Endothelial cell (in vitro differentiated cells): ENCODE measurements around the gene CCDC68. TPM values are rescaled to one million over a fixed set of nuclear protein-coding genes. Genes with fewer than 3 reads are reported as not detected.

Experiments
- DNase-seq: peaks from one replicate; pipeline ENCODE4 v3.0.0; 2021; ENCODE audit warnings: low spot score
- H3K27ac Mint-ChIP-seq: one replicate; pipeline ENCODE4 v1.8.0; 2021; ENCODE audit warnings: mixed read lengths, inconsistent platforms; ENCODE audit not compliant: unreplicated experiment
- H3K27me3 Mint-ChIP-seq: one replicate; pipeline ENCODE4 v1.8.0; 2021; ENCODE audit warnings: mild to moderate bottlenecking, moderate library complexity, mixed read lengths, inconsistent platforms; ENCODE audit not compliant: unreplicated experiment
- H3K36me3 Mint-ChIP-seq: one replicate; pipeline ENCODE4 v1.8.0; 2021; ENCODE audit warnings: mild to moderate bottlenecking, low read depth, mixed read lengths, inconsistent platforms; ENCODE audit not compliant: unreplicated experiment
- H3K4me1 Mint-ChIP-seq: one replicate; pipeline ENCODE4 v1.8.0; 2021; ENCODE audit warnings: mild to moderate bottlenecking, mixed read lengths, inconsistent platforms; ENCODE audit not compliant: unreplicated experiment
- H3K4me3 Mint-ChIP-seq: one replicate; pipeline ENCODE4 v1.8.0; 2021; ENCODE audit warnings: mild to moderate bottlenecking, mixed read lengths, inconsistent platforms; ENCODE audit not compliant: unreplicated experiment
- H3K9me3 Mint-ChIP-seq: one replicate; pipeline ENCODE4 v1.8.0; 2021; ENCODE audit warnings: mixed read lengths, inconsistent platforms; ENCODE audit not compliant: unreplicated experiment
- total RNA-seq: library from RNA; stranded (reverse); fragmentation: NEBNext Ultra II Directional; extraction: Animal tissue kit (Norgen Biotek cat#: 25700); gene quantifications from one replicate; pipeline ENCODE4 v1.2.1, GENCODE V29; 2021; ENCODE audit not compliant: unreplicated experiment
- TF ChIP-seq, protein P1 (sequence below): fragments of 200-600 bp; sonication (generic); IDR thresholded peaks from one replicate; pipeline ENCODE4 v1.5.0; 2021; ENCODE audit warnings: antibody characterized with exemption; ENCODE audit not compliant: unreplicated experiment

CCDC68 gene
- total RNA-seq, 1 donor from 2014 or later, result 0.87 TPM

DNA sequence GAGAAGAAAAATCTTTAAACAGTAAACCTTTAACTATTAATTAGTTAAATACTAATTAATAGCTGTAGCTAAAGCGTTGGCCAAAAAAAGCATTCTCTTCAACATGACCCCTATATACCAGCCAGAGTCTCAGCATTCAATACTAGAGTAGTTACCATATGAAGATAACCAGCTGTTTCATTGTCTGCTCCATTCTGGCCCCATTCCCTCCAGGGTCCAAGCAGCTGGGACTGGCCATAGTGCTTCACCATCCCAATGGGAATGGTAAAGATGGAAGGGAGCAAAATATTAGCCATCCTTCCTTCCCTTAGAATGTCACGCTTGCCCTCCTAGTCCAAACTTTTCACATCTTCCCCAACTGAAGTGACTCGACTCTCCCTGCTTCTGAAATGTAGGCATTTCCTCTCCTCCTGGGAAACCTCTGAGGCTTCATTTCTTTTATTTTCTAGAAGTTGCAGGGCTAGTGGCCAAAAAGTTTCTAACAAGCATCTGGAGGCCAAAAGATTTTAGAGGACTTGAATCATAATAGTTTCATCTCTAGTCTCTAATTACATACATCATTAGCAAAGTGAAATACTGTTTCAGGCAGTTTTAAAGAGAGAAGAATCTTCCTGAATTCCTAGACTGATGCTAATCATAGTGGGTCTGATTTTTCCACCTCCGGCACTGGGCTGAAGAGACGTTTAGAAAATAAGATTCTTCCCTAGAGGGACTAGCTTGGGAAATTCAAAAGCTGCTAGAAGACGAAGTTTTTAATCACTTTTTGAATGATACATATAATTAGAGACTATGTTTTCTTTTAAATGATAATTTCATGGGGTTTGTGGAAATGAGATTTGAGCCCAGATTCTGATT lies 52.7 kb downstream of the CCDC68 start:
- H3K36me3 Mint-ChIP-seq, result no peaks in the 10 kb centered on the region
- no peak overlapping the region for H3K27ac Mint-ChIP-seq
- H3K27me3 Mint-ChIP-seq, result peaks cover 6% of the 10 kb centered on the region
- H3K4me3 Mint-ChIP-seq, result no peak overlapping the region
- H3K4me1 Mint-ChIP-seq, result peaks cover 2% of the 10 kb centered on the region
- H3K9me3 Mint-ChIP-seq, result no peaks in the 10 kb centered on the region
- DNase-seq, result no peak
- TF ChIP-seq, protein P1, sequence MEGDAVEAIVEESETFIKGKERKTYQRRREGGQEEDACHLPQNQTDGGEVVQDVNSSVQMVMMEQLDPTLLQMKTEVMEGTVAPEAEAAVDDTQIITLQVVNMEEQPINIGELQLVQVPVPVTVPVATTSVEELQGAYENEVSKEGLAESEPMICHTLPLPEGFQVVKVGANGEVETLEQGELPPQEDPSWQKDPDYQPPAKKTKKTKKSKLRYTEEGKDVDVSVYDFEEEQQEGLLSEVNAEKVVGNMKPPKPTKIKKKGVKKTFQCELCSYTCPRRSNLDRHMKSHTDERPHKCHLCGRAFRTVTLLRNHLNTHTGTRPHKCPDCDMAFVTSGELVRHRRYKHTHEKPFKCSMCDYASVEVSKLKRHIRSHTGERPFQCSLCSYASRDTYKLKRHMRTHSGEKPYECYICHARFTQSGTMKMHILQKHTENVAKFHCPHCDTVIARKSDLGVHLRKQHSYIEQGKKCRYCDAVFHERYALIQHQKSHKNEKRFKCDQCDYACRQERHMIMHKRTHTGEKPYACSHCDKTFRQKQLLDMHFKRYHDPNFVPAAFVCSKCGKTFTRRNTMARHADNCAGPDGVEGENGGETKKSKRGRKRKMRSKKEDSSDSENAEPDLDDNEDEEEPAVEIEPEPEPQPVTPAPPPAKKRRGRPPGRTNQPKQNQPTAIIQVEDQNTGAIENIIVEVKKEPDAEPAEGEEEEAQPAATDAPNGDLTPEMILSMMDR, result no peak

DNA sequence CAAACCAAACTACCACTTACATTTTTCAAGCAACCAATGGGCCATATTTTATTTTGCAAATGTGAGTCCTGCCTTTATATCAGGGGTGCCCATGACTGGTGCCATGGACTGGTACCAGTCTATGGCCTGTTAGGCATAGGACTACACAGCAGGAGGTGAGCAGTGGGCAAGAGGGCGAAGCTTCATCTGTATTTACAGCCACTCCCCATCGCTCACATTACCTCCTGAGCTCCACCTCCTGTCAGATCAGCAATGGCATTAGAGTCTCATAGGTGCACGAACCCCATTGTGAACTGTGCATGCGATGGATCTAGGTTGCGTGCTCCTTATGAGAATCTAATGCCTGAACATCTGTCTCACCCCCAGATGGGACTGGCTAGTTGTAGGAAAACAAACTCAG lies 53.6 kb downstream of the CCDC68 start:
- Mint-ChIP-seq H3K9me3 (no peaks in the 10 kb centered on the region), H3K4me3 (no peak overlapping the region), H3K36me3 (no peaks in the 10 kb centered on the region), H3K27ac (no peak overlapping the region), H3K4me1 (peaks cover 2% of the 10 kb centered on the region), H3K27me3 (peaks cover 2% of the 10 kb centered on the region)
- TF ChIP-seq, protein P1, result no peak
- DNase-seq, result no peak

DNA sequence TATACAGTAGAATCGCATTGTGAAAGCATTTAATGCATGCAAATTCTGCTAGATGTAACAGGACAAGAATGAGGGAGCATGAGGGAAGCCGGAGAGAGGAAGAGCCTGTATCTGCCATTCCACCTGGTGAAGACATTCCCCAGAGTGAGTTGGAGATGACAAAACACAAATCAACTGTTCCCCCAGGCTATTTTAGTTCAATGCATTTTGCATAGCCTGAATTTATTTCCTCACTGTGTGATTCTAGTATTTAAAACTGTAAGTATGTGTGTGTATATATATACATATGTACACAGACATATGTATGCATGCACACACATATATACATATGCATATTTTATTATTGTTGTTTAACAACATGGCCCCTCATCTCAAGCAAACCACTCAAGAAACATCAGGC lies 54.7 kb downstream of the CCDC68 start:
- H3K36me3 Mint-ChIP-seq, result no peaks in the 10 kb centered on the region
- no peak overlapping the region for H3K27ac Mint-ChIP-seq
- peaks cover 2% of the 10 kb centered on the region for H3K27me3 Mint-ChIP-seq
- TF ChIP-seq, protein P1, result no peak
- H3K9me3 Mint-ChIP-seq, result no peaks in the 10 kb centered on the region
- no peak overlapping the region for H3K4me3 Mint-ChIP-seq
- no peak for DNase-seq
- H3K4me1 Mint-ChIP-seq, result peaks cover 7% of the 10 kb centered on the region

DNA sequence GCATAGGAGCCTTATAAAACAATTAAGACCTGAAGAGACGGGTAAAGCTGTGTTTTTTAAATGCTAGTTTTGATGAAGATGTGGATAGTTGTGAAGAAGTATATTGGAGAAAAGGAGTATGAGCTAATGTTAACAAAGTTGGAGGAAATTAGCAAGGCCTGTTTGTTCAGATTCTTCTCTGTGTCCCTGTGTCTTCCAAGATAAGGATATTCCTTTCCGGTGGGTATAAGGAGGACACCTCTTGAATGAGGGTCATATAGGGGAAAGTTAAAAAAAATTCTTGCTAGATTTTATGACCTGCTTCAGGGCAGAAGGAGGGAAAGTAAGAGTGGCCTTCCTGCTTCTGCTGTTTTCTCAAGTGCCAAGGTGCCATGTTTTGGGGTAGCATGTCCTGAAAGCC lies 59.0 kb downstream of the CCDC68 start:
- no peaks in the 10 kb centered on the region for H3K27me3 Mint-ChIP-seq
- no peak overlapping the region for H3K4me3 Mint-ChIP-seq
- H3K4me1 Mint-ChIP-seq, result peaks cover 5% of the 10 kb centered on the region
- H3K9me3 Mint-ChIP-seq, result no peaks in the 10 kb centered on the region
- no peak for DNase-seq
- H3K36me3 Mint-ChIP-seq, result no peaks in the 10 kb centered on the region
- TF ChIP-seq, protein P1, result no peak
- H3K27ac Mint-ChIP-seq, result no peak overlapping the region

DNA sequence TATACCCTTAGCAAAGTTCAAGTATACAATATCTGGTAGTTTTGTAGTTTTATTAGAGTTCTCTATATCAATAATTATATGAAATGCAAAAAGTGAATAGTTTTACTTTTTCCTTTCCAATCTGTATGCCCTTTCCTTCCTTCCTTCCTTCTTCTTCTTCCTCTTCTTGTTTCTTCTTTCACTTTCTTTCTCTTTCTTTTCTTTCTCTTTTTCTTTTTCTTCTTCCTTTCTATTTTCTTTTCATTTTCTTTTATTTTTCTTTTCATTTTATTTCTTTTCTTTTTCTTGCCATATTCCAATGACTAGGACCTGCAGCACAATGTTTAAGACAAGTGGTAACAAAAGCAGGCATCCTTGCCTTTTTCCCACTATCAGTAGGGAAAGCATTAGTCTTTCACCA lies 59.8 kb downstream of the CCDC68 start:
- Mint-ChIP-seq H3K9me3 (no peaks in the 10 kb centered on the region), H3K4me1 (peaks cover 5% of the 10 kb centered on the region), H3K36me3 (no peaks in the 10 kb centered on the region), H3K4me3 (no peak overlapping the region), H3K27me3 (no peaks in the 10 kb centered on the region), H3K27ac (no peak overlapping the region)
- DNase-seq, result no peak
- TF ChIP-seq, protein P1, result no peak
